ENCODE data around the gene ST3GAL6. TPM values are rescaled to one million over a fixed set of nuclear protein-coding genes. Genes with fewer than 3 reads are reported as not detected.

Gene ST3GAL6
- total and polyA plus RNA-seq, 2 of the 13 experiments (the other 11 are each of a cell fraction or from before 2014, with no cell fraction given), result 17.5 to 23.2 TPM

DNA sequence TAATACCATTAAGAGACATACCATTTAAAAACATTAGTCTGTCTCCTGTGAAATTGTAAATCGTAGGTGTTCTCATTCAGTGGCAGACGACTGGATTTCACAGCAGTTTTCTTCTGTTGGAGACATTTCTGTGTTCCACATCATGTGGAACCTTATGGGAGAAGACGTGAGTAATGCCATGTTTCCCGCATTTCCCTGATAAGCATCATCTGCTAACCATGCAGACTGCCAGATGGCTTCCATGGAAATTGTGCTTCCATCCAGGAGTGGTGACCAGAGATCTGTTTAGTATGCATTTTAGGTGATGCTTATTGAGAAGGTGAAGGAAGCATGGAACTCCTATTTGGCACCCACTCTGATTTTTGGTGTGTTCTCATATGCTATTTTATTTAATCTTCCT lies 28.4 kb upstream of the ST3GAL6 start:
- Histone ChIP-seq H3K9me3 (ENCODE audit: low read length) (no peaks in the 10 kb centered on the region), H3K9ac (ENCODE audit: insufficient read depth, low read depth, low read length) (no peak overlapping the region), H2AFZ (ENCODE audit: low read length) (no peak overlapping the region), H3K27ac (ENCODE audit: extremely low read length, insufficient read depth, low read length) (no peak overlapping the region), H3K4me1 (ENCODE audit: insufficient read depth, low read length) (peaks cover 64% of the 10 kb centered on the region), H3K4me2 (ENCODE audit: low read depth, low read length) (peak overlapping the region; percentile 87), H3K79me2 (ENCODE audit: insufficient read depth, low read length) (peaks cover 62% of the 10 kb centered on the region), H3K36me3 (replicated peaks in 1 of 2; ENCODE audit: control insufficient read depth in 1 of 2, insufficient read depth in 2 of 2, low read length in 2 of 2) (peaks cover 0 to 10% of the 10 kb centered on the region in 2 experiments; a peak in 1 of 5 replicates), H3K27me3 (ENCODE audit: control insufficient read depth in 1 of 2, insufficient read depth in 2 of 2, low read length in 2 of 2) (no peaks in the 10 kb centered on the region; a peak in 1 of 5 replicates), H3K4me3 (replicated peaks in 1 of 3; ENCODE audit: insufficient read depth in 1 of 3, low read depth in 2 of 3, low read length in 3 of 3) (peak overlapping the region in 1 of 3 experiments; percentile 23; a peak in 2 of 6 replicates), H4K20me1 (ENCODE audit: insufficient read depth, low read length) (no peaks in the 10 kb centered on the region; the same call in 1 of the 2 replicates)
- 89% methylated on average over 4 of the region's 4 CpGs for WGBS (ENCODE audit: low lambda C conversion rate)
- no peak for ATAC-seq
- in situ Hi-C loops (cut with HindIII; ENCODE audit: extremely low pct_ligation_motif_present, low pct_unique_long_range_greater_than_20kb) (loop anchor here (5.0 kb wide), 1 partner anchor 43 kb away; no protein-coding TSS in a partner anchor), intact Hi-C loops (cut with micrococcal nuclease; ENCODE audit: unreplicated experiment) (loop anchor here (5.0 kb wide), 1 partner anchor 42 kb away; no protein-coding TSS in a partner anchor)
- TF ChIP-seq CBX2 (IDR thresholded peaks at IDR 0.05; ENCODE audit: low read depth, low read length) (no peak), CBX2 (CRISPR knock-in tag; IDR thresholded peaks at IDR 0.05; ENCODE audit: low read depth) (no peak), TSC22D2 (CRISPR knock-in tag; IDR thresholded peaks at IDR 0.05; ENCODE audit: borderline replicate concordance) (no peak), ISX (CRISPR knock-in tag; conservative IDR thresholded peaks at IDR 0.05) (no peak), CCAR2 (optimal IDR thresholded peaks at IDR 0.05; ENCODE audit: low read depth, low read length) (no peak), NR2C2 (CRISPR knock-in tag; IDR thresholded peaks at IDR 0.05; ENCODE audit: borderline replicate concordance) (no peak), SMYD3 (CRISPR knock-in tag; IDR thresholded peaks at IDR 0.05) (no peak), GATAD1 (CRISPR knock-in tag; IDR thresholded peaks at IDR 0.05) (no peak), MAFG (CRISPR knock-in tag; IDR thresholded peaks at IDR 0.05) (no peak), ZNF775 (CRISPR knock-in tag; IDR thresholded peaks at IDR 0.05; ENCODE audit: borderline replicate concordance) (no peak), ZNF773 (CRISPR knock-in tag; IDR thresholded peaks at IDR 0.05; ENCODE audit: borderline replicate concordance) (no peak), EED (CRISPR knock-in tag; IDR thresholded peaks at IDR 0.05) (no peak)
- TF ChIP-seq, protein P1, sequence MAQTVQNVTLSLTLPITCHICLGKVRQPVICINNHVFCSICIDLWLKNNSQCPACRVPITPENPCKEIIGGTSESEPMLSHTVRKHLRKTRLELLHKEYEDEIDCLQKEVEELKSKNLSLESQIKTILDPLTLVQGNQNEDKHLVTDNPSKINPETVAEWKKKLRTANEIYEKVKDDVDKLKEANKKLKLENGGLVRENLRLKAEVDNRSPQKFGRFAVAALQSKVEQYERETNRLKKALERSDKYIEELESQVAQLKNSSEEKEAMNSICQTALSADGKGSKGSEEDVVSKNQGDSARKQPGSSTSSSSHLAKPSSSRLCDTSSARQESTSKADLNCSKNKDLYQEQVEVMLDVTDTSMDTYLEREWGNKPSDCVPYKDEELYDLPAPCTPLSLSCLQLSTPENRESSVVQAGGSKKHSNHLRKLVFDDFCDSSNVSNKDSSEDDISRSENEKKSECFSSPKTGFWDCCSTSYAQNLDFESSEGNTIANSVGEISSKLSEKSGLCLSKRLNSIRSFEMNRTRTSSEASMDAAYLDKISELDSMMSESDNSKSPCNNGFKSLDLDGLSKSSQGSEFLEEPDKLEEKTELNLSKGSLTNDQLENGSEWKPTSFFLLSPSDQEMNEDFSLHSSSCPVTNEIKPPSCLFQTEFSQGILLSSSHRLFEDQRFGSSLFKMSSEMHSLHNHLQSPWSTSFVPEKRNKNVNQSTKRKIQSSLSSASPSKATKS (CRISPR knock-in tag; IDR thresholded peaks at IDR 0.05), result no peak
- TF ChIP-seq, protein P2, sequence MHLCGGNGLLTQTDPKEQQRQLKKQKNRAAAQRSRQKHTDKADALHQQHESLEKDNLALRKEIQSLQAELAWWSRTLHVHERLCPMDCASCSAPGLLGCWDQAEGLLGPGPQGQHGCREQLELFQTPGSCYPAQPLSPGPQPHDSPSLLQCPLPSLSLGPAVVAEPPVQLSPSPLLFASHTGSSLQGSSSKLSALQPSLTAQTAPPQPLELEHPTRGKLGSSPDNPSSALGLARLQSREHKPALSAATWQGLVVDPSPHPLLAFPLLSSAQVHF (CRISPR knock-in tag; IDR thresholded peaks at IDR 0.05), result no peak
- TF ChIP-seq, protein P3, sequence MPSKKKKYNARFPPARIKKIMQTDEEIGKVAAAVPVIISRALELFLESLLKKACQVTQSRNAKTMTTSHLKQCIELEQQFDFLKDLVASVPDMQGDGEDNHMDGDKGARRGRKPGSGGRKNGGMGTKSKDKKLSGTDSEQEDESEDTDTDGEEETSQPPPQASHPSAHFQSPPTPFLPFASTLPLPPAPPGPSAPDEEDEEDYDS (CRISPR knock-in tag; IDR thresholded peaks at IDR 0.05), result no peak
- TF ChIP-seq, protein P4, sequence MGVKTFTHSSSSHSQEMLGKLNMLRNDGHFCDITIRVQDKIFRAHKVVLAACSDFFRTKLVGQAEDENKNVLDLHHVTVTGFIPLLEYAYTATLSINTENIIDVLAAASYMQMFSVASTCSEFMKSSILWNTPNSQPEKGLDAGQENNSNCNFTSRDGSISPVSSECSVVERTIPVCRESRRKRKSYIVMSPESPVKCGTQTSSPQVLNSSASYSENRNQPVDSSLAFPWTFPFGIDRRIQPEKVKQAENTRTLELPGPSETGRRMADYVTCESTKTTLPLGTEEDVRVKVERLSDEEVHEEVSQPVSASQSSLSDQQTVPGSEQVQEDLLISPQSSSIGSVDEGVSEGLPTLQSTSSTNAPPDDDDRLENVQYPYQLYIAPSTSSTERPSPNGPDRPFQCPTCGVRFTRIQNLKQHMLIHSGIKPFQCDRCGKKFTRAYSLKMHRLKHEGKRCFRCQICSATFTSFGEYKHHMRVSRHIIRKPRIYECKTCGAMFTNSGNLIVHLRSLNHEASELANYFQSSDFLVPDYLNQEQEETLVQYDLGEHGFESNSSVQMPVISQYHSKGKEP (CRISPR knock-in tag; IDR thresholded peaks at IDR 0.05), result no peak
- ChIA-PET POLR2A (interaction anchor here (1.4 to 3.3 kb wide), 2 partner anchors 43 to 49 kb away, joined by 3 to 17 read pairs; no protein-coding TSS in a partner anchor), CTCF (ENCODE audit: low intra/inter-chr PET ratio, low total read pairs) (no interaction called here)
- no peak for DNase-seq (ENCODE audit: low spot score)
- BruUV-seq (replicated peaks), result no TSS peak
- no peak for FAIRE-seq
